GM19238 (cell line): ENCODE data around the gene DTD1.

Experiments
- DNase-seq: peaks from one replicate; pipeline ENCODE4 v3.0.0; 2011; ENCODE audit warnings: low spot score; ENCODE audit not compliant: insufficient read length

The DTD1 gene

DNA sequence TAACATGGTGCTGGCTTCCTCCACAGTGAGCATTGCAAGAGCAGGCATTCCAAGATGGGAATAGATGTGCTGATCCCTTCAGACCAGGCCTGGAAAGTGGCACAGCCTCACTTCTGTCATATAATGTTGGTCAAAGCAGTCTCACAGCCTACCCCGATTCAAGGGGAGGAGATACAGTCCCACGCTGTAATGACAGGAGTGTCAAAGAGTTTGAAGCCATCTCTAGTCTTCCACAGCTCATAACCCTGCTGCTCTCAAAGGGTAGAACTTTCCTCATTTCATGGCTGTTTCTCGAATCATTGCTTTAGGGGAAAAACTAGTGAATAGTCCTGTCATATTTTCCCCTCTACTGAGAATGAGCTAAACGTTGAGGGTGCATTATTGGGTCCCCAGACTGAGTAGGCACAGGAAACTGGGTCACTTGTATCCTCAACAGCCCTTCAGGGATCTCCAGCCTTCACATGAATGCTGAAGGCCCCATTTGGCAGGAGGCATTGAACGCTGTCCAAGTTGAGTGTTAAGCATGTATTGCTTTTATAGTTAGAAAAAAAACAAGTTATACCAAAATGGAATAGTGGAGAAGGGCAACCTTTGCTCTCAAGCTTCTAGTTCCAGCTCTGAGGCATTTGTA, 27.3 kb downstream of the DTD1 start:
- DNase-seq, result no peak

DNA sequence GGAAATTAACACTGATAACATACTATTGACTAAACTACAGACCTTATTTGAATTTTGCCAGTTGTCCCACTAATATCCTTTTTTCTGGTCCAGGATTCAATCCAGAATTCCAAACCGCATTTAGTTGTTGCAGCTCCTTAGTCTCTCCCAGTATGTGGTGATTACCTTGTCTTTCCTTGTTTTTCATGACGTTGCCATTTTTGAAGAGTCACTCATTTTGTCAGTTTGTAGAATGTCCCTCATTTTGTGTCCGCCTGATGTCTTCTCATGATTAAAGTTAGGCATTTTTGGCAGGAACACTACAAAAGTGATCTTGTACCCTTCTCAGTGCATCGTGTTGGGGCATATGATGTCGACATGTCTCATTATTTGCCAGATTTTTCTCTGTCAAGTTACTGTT, 33.1 kb downstream of the DTD1 start:
- no peak for DNase-seq

DNA sequence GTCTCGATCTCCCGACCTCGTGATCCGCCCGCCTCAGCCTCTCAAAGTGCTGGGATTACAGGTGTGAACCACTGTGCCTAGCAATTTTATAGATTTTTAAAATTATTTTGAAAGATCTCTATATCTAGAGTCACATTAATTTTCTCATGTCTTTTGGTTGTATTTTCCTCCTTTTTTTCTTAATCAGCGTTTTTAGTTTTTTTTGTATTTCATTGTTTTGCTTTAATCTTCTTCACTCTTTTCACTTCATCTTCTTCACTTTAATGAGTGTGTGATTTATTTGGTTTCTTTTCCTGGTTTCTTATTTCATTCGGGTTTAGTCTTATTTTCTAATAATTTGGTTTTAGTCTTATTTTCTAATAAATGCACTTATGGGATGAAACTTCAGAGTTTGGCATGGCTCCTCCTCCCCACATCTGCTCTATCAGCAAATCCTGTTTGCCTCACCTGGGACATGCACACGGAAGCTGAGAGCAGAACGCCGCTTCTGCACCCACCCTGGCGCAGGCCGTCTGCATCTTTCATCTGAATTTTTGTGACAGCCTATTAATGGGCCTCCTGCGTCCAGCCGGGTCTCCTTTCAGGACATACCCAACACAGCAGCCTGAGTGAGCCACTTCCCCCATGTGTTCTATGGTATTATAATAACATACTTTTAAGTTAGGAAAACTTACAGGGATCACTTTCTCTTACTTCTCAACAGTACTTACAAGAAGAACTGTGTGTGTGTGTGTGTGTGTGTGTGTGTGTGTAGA, 35.5 kb downstream of the DTD1 start:
- no peak for DNase-seq

DNA sequence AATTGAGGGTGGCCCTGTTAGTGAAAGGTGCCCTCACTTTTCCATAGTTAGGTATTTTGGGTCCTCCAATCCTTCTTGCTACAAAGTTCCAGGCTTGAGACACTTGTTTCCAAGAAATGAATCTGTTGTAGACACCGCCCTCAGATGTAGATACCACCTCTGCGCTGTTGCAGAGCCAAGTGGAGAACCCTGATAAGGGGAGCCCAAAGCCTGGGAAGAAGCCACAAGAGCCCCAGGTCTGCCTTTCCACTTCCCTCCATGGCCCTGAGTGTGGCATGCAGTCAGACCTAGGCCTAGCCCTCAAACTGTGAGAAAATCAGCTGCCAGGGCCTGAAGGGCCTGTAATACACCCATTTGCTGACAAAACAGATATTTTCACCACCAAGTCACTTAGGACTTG, 37.1 kb downstream of the DTD1 start:
- no peak for DNase-seq

DNA sequence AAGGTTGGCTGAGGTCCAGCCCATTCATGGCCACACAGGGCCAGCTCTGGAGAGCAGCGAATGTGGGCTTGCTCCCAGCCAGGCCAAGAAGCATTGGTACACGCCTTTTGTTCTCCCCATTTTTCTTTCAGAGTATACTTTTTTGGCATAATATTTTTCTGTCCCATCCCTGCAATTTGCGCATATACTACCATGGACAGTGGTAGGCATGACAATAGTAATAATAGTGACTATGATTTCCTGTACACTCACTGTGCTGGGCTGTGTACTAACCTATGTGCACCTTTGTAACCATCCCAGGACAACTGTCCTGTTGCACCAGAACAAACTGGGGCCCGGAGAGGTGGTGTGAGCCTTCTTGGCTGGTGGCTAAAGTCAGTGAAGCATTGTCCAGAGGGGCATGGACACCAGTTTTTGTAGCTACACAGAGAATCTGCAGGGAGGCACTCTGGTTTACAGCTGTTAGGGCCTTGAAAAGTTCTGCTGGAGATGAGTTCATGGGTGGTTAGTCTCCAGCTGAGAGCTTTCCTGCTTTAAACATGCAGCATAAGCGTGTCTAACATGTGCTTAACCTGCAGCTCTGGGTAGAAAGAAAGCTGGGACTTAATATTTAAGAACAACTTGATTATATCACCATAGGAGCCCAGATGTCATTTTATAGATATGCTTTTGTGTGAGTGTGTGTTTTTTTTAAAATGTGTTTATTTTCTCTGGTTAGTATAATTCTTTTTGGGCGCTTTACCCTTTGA, 38.2 kb downstream of the DTD1 start:
- no peak for DNase-seq

DNA sequence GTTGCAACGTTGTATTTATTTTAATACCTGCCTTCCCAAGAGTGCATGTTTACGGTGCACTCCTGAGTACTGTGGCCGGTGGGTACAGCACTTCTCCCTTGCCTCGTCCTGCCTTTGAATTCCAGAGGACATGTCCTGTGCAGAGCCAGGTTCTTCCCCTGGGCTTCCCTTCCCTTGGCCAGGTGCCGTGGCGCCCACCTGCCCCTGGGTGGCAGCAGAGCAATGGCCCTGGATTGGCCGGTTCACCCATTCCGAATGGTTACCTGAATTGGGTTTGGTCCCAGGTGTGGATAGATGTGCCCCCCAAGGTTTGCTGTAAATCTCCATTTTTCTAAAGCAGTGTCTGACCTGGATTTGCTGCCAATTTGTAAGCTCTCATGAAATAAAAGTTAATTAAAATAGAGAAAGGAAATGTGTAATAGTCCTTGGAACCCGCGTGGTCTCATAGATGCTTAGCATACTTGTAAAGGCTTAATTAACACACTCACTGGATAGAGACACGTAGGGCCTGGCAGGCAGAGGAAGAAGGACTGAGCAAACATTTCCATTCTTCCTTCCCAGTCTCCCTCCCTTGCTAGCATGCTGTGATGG, 40.6 kb downstream of the DTD1 start:
- DNase-seq, result peak; percentile 6

DNA sequence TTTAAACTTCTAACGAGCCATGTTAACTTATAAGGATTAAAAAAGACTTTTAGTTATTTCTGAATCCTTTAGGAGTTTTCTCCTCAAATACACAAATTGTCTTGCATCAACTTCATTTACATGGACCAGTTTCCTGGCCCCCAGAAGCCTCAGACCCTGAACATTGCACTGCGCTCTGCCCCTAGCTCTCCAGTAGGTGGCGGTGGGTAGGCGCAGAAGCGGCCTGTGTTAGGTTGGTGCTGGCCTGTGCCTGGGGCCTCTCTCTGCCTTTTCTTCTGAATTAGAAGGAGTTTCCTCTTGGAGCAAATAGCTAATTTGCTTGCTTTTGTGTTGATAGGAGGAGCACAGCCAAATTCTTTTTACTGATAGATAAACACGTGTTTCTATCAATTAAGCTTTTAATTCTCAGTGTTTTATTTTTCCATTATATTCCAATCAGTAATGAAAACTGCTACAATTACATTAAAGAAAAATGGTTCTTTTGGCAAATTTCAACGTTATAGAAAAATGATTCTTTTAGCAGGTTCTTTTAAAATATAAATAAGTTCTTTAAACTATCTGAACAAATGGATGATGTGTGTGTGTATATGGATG, 44.4 kb downstream of the DTD1 start:
- peak; percentile 35 for DNase-seq

DNA sequence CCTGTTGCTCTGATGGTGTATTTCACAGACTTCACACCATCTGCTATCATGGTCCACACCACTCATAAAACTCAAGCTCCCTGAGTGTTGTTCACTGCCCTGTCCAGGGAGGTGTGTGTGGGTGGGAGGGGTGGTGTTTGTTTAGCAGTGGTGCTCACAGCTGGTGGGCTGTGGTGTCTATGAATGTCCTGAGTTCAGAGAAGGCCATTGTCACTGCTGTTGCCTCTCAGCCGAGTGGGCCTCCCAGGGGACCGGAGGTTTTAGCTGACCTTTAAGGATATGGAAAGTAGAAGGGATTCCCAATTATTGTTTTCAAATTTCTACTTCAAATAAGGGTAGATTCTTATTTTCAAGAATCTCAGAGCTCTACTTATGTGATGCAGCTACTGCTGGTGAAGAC, 45.6 kb downstream of the DTD1 start:
- no peak for DNase-seq

DNA sequence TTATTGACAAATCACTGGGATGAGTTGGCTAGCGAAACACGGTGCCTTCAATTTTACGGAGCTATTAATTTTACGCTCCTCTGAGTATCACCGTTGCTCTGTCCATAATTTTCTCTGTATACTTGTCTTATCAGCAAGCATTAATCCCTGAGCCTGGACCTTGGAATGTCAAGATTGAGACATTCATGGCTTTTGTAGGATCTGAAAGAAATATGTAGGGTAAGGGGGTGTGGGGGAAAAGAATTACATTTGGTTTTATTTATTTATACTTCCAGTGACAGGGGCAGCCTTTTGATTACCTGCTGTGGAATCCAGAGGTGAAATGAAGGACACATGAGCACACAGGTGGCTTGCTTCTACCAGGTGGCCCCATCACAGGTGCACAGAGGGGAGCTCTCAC, 46.6 kb downstream of the DTD1 start:
- no peak for DNase-seq

DNA sequence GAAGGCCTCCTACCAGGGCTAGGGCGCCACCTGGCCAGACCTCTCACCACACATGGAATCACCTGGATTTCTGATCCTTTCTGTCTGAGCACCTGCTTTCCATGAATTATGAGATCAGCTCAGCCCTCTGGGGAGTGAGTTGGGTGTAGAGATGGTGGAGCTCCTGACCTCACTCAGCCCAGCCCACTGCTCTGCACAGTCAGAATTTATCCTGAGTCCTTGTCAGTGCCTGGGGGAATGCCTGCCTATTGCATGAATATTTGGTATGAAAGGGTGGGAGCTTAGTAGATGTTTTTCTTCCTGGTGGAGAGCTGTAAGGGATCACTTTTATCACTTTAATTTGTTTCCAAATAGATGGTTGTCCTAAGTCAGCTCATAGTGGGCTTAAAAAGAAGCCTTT, 47.5 kb downstream of the DTD1 start:
- no peak for DNase-seq

DNA sequence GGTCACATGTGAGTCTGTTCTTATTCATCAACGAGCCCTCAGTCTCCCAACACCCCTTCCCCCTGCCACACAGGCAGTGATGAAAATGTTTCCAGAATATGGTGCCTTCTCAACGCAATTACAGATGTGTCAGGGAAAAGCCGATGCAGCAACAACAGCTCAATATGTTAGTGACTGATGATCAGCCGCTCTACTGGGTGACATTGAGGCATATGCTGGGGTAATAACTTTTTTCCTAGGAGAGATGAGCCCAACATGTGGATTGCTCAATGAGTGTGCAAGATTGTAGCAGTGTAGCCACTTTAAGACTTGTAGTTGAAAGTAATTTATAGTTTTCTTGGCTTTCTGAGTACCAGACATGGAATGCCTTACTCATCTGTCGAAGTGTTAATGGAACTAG, 49.4 kb downstream of the DTD1 start:
- DNase-seq, result no peak

DNA sequence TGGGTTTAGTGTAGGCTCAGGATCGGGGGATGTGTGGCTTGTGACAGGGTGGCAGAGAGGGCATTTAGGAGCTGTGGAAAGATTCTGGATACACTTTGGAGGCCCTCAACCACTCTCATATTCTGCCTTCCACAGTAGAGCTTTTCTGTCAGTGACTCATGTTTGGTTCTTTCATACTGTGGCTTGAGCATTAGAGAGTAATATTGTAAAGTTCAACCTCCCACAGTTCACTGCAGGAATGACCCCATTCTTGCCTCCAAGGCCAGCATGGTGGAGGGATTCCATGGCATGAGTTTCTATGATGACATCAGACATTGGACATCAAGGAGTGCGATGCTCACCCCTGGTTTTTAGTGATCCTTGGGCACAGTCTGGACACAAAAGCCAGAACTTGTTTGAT, 50.9 kb downstream of the DTD1 start:
- no peak for DNase-seq

DNA sequence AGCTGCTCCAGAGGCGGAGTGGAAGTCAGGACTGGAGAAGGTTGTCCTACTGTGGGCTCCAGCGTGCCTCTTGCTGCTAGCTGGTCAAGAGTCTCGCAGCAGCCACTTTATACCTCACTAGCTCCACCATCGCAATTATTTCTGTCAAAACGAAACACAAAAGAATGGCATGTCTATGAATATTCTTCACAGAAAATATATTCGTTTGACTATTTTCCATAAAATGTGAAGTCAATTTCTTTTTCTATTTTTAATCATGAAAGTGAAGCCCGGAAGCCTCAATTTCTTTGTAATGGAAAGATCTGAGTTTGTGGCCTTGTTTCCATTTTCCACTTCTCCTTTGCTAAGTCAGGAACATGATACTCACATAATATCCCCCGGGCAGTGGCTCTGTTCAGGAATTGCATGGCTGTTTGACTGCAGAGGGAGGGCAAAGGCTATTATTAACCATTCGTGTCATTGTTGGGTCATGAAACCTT, 51.7 kb downstream of the DTD1 start:
- no peak for DNase-seq

DNA sequence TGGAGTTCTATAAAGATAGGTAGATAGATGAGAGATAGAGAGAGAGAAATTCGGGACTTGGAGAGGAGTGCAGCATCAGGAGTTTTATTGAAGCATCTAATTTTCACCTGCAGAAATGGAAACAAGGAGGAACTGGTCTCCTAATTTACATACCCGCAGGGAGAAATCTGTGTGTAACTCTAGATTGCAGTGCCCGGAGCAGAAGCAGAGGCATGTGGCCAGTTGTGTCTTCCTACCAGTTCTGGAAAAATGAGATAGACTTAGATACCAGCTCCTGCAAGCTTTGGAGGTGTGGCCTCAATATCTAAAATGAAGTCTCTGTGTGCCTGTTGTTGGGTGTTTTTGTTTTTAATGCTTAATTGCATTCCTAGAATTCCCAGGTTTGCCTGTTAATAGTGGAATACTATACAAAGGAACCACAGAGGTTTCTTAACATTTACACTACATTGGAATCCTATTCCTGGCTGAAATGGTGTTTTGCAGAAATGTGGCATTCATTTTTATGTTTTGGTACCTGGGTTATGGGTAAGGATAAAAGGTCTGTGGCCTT, 57.4 kb downstream of the DTD1 start:
- no peak for DNase-seq

DNA sequence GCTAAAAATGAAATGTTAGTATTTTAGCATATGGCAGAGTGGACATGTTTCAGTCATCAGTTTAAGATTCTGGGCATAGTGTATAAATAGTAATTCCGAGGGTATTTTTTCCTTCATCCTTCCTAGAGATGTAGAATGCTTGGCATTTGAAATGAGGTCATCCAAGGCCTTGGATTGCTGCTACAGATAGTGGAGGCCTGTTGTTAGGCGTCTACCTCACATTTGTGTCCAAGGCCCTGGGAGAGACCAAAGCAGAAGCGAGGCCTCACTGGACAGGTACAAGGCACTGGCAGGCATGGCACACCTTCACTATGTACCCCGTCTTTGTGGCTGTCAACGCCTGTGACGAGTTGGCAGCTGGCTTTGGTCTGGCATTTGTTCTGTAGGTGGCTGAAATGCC, 58.0 kb downstream of the DTD1 start:
- no peak for DNase-seq

DNA sequence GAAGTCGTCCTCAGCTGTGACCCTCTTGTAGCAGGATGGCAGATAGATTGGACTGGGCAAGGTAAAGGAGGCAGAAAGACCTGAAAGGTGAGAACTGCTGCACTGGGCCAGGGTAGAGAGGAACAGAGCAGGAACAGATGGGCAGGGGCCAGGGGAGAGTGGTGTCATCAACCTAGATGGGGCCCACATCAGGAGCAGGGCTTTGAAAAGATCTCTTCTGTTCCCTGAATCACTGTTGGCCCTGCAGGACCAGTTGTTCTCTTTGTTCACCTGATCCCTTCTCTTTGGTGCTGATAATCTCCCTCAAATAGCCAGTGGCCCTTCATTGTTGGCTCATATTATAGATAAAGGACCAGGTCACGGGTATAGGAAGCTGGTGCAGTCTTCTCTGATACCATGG, 59.9 kb downstream of the DTD1 start:
- DNase-seq, result no peak

DNA sequence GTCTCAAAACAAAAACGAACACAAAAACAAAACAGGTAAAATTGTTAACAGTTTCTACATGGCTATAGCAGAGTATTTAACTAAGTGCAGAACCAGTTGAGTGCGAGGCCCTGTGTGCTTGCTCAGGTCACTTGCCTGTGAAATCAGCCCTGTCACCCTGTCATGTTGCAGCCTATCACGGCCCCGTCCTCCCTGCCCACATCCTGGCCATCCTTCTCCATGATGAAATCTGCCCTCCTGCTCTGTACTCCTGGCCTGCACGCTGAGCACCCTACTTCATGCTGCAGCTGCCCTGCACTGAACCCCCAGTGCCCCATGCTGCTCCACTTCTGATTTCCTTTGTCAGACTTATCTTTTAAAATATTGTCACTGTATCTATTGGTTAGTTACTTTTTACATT, 62.4 kb downstream of the DTD1 start:
- no peak for DNase-seq

DNA sequence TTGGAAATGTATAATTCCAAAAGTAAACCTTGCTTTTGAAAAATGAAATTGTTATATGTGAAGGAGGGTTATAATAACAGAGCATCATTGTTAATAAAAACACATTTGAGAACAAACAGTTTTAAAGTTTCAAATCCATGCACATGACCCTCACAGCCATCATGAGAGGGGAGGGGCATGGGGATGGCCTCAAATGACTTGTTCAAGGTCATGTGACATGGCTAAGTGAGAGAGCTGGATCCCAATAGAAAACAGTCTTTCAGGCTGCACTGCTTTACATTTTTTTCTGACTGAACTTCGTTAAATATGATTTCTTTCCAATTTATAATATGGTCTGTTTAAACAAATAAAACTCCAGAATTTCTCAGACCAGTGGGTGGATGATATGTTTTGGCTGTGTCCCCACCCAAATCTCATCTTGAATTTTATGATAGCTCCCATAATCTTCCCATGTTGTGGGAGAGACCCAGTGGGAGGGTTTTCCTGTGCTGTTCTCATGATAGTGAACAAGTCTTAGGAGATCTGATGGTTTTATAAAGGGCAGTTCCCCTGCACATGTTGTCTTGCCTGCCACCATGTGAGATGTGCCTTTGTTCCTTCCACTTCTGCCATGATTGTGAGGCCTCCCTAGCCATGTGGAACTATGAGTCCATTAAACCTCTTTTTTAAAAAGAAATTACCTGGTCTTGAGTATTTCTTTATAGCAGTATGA, 66.0 kb downstream of the DTD1 start:
- no peak for DNase-seq

DNA sequence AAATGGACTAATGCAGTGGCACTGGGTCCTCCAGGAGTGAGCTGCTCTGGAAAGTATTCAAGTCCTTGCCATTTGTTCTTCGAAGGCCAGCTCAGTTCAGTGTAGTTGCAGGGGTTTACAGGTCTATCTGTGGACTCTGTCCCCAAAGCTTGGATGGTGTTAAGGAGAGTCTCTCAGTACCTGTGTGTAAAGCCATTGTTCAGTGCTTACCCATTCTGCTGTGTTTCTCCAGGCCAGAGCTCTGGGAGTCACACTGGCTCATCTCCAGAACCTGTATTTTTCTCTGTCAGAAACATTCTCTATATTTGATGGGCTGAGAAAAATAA, 66.6 kb downstream of the DTD1 start:
- DNase-seq, result no peak

DNA sequence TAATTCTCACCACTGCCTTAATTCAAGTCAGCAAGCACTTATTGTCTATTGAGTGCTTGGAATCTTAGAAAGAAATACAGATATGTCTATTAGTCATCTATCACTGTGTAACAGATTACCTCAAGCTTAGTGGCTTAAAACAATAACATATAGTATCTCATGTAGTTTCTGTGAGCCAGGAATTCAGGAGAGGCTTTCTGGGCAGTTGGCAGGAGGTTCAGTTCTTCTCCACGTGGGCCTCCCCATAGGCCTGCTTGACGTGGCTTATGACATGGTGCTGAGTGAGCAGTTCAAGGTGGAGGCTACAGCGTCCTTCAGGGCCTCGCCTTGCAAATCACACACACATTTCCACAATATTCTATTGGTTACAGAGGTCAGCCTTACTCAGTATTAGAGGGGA, 69.7 kb downstream of the DTD1 start:
- no peak for DNase-seq
